GM21381 (cell line): ENCODE data around the gene AGPAT4.

Experiments
- ATAC-seq: cut with Tn5 transposase; IDR thresholded peaks from one replicate; pipeline ENCODE4 v1.9.1; 2021; ENCODE audit warnings: mild to moderate bottlenecking, moderate library complexity; ENCODE audit not compliant: unreplicated experiment

AGPAT4 gene

GRCh38 chr6:161088676-161089328, 185.1 kb downstream of the AGPAT4 start:
- no peak for ATAC-seq

- no peak for ATAC-seq
Measured at GRCh38 chr6:161085246-161085645, 188.6 kb downstream of the AGPAT4 start.

- ATAC-seq, result no peak
Measured at GRCh38 chr6:161082215-161082614, 191.6 kb downstream of the AGPAT4 start.

- ATAC-seq, result no peak
Measured at GRCh38 chr6:161080263-161080970, 193.4 kb downstream of the AGPAT4 start.
